GM21576 (cell line): ENCODE measurements around the gene TMEM129.
"Not testable (repeated sequence)": the region's sequence is repeated elsewhere in the genome, so short reads cannot be mapped to it uniquely, and the experiment has no call there.

Source experiments
- ATAC-seq: cut with Tn5 transposase; IDR thresholded peaks from one replicate; pipeline ENCODE4 v1.9.1; 2021; ENCODE audit warnings: mild to moderate bottlenecking, moderate library complexity; ENCODE audit not compliant: unreplicated experiment

Gene TMEM129

DNA sequence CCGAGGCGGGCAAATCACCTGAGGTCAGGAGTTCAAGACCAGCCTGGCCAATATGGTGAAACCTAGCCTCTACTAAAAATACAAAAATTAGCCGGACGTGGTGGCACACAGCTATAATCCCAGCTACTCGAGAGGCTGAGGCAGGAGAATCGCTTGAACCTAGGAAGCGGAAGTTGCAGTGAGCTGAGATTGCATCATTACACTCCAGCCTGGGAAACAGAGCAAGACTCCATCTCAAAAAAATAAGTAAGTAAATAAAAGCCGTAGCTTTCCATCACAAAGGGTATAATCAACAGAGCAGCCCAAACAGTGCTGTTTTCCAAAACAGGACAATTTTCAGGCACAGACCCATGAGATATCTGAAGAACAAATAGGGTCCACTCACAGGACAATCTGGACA lies 19.5 kb downstream of the TMEM129 start:
- not testable (repeated sequence) for ATAC-seq

DNA sequence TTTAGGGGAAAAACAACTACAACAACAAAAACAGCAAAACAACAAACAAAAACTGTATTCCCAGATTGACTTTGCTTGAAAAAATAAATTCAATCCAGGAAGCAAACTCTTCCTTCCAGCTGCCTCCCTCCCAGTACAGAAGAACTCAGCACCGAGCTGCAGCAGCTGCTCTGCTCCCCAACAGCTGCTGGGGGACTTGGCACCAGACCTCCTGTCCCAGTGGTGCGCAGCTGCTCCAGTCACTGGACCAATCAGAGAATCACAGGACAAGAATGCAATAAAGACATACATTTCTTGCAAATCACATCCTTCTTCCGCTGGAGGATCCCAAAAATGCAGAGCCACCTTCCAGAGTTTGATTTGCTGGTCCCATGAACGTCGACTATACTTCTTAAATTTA lies 25.2 kb downstream of the TMEM129 start:
- no peak for ATAC-seq

DNA sequence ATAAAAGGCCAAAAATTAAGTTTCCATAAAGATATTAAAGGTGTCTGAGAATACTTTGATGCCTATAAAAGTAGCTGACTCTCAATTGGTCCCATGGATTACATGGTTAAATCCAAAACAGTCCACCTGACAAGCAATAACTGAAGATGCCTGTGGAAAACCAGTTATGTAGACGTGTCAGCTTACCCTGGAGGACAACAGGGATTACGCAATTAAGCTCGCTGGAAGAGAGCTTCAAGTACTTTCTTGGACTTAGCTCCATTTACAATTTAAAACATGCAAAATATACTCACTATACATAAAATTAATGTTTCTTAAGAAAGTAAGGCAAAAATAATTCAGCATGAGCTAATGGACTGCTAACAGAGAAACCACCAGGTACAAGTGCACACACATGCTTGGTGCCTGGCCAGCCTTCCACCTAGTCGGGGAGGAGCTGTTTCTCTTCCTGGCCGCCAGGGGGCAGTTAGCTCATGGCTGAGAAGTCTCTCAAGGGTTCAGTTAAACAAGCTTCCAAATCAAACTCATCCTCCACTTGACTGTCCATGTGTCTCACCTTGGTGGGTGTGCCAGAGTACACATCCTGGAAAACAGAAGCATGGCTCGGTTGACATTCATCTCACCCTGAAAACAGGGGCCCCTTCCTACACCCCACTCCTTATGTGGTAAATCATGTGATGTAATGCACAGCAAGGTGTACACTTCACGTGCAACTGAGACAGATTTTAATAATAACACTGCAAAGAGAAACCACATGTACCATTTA lies 27.8 kb downstream of the TMEM129 start:
- no peak for ATAC-seq

DNA sequence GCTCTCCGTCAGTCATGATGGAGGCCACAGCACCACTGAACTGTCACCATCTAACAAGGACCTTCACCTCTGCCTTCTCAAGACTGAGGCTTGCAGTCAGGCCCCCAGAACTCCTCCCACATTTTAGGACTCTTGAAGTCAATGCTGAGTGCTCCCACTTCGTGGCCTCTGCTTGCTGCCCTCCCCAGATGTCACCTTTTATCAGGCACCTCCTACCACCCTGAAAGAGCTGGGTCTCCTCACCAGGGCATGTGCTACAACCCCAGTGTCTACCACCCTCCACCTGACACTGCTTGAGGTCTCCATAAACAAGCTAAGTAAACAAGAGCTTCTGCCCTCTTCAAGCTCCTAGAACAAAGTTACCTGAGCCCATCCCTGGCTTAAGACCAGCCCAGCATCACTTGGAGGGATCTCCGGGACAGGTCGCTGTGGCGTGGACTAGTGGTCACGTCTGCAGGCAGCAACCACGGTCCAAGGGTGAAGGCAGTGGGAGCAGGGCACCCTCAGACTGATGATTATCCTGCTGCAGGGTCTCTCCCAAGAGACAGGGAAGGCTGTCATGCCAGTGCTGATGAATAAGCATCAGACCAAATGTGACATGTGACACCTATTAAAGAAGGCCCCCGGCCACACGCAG lies 29.3 kb downstream of the TMEM129 start:
- no peak for ATAC-seq

DNA sequence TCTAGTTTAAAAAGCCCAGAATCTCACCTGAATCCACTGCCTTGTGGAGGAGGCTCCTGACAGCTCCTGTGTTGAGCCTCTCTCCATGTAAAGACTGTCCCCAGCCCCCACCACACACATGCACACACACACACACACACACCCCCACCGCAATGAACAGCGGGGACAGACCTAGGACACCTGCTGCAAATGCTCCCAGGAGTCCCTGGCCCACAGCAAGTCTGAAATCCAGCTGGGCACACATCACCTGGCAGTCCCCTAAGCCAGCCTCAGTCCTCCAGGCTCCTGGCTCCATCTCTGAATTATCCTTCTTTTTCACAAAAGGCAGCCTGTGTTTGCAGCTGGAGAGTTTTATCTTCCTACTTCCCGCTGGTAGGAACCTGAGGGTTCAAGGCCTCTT lies 30.4 kb downstream of the TMEM129 start:
- no peak for ATAC-seq

DNA sequence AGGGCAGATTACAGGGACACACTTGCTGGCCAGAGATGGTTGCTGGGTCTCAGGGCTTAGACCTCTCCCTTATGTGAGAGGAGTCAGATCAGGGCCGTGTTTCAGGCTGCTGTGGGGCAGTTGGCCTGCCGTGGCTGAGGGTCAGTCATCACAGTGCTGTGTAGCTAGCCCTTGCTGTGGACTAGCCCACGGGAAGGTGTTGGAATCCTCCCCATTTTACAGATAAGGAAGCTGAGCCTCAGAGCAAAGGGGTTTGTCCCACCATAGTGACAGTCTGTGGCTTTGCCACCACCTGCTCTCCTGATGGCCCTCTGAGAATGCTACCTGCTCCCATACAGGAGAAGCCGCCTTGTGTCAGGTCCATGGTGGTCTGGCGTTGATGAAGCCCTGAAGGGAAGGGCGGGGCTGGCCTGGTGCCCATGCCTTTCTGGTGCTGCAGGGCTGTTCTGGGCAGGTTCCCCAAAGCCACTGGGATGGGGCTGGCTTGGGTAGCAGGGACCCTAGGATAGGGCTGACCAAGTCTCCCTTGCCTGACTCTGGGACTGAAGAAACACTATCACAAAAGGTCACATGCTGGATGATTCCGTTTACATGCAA lies 34.6 kb downstream of the TMEM129 start:
- no peak for ATAC-seq

DNA sequence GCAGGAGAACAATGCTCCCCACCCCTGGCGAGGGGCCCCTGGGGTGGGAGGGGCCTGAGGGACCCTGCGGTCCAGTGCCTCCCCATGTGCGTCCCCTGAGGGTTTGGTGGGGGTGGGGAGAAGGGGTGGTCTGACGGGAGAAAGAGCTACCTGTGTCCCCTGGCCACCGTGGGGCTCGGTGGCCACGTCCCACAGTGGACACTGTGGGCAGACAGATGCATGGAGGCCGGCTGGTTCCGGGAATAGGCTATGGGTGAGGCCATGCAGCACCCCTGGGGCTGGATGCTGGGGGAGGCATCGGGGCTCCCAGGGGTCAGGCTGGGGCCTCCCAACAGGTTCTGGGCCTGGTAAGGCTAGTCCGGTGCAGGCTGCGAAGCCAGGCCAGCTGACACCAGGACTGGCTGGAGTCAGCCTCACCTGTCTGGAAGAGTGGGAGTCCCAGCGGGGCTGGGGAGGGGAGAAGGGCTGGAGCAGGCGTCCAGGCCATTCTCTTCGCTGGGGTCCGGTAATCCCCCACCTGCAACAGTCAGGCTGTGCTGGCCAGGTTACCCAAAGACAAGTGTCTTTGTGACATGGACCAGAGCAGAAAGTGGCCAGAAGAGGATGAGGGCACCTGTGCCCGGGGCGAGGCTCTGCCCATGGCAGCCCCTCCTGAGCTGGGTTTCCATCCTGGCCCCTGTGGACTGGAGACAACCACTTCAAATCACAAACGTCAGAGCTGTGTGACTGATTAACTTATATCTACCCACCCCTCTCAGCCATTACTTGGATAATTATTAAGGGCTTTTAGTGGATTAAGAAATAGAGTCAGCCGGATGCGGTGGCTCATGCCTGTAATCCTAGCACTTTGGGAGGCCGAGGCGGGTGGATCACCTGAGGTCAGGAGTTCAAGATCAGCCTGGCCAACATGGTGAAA lies 35.6 kb downstream of the TMEM129 start:
- ATAC-seq = no peak

DNA sequence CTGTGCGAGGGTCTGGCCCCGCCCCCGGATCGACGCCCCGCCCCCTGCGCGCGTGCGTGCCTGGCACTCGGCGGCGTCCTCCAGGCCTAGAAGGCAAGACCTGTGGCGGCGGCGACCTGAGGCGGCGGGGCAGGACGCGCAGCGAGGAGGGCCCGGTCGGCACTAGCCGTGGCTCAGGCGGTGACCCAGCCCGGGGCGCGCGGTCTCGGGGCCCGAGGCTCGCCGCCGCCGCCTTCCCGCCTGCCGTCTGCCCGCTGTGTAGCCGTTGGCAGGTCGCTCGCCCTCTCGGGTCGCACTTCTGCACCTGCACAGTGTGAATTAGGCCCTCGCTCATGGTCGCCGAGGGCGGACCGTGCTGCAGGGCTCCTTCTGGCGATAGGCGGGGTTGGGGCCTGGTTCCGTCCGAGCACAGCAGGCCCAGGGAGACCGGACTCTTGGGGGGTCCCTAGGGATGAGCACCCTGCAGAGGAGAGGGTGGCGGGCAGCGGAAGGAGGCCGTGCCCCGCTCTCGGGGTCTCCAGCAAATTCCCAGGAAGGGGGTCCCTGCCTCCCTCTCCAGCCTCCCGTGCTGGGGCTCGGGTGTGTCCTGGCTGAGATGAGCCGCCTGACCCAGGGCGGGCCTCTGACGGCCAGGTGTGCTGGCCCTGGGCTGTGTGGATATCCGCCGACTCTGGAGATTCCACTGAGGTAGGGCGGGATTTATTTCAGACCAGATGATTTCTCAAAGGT lies 36.5 kb downstream of the TMEM129 start:
- ATAC-seq = no peak

DNA sequence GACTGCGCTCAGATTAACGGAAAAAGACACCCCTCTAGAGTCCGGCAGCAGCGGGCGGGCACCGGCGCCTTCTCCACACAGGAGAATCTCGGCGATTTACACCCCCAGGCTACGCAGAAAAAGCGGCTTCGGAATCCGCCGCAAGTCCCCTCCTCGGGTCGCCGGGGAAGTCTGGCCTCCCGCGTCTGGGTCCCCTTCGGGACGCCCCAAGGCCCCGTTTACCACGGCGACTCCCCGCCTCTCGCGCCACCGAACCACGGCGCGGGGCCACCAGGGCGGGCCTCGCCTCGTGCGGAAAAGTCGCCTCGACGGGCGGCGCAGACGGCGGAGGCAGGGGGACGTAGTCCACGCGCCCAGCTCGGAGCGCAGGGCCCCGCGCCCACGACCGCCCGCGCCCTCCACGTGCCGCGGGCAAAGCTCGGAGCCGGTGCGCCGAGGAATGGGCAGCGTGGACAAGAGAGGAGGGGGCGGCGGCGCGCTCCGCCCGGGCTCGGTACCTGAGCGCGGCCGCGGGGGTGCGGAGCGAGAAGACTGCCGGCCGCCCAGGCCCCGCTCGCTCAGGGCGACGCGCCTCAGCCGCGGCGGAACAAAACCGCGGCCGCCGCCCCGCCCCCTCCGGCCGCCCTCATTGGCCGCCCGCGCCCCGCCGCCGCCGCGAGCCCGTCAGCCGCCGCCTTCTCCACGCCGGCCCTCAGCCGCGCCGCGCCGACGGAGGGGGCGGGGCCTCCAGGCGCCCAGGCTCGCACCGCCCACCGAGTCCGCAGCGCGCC lies 37.2 kb downstream of the TMEM129 start, which contains the start of gene FAM53A:
Gene FAM53A (minus strand): TSS at position 578 of the 770 bp plus-strand sequence. CDS start 15,572 bp downstream, outside the sequence.
- ATAC-seq = peak; percentile 84

DNA sequence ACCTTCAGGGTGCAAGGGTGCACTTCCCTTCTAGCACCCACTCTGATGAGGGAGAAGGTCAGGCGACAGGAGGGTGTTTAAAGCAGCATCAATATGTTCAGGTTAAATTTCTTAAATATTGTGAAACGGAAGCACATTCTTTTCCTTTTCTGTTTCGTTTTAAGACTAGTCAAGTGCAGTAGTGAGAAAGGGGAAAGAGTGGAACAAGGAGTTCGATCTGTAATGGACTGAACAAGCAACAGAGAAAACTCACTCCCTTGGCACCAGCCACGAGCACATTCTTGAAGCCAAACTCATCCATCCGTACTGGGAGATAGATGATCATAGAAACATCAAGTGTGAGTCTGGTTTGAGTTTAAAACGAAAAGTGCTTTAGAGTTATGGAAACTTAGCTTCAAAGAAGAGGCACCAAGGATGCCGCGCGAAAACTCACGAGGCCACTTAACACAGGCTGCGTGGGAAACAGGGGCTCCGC lies 37.8 kb downstream of the TMEM129 start:
- no peak for ATAC-seq

DNA sequence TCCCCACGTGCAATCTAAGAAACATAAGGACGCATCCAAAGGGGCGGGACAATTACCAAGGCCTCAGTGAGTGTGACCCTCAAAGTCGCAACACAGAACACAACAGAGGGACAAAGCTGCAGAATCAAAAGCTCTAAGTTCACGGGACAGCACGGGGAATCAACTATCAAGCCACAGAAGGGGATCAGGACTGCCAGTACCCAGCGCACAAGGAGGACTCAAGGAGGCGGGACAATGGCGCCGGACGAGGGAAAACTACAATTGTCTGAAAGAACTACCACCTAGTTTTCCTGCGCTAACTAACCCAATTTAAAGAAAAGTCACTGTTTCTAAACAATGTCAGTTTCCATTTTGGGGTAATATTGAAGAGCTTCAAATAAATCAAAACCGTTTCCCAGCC lies 38.3 kb downstream of the TMEM129 start:
- ATAC-seq = no peak

DNA sequence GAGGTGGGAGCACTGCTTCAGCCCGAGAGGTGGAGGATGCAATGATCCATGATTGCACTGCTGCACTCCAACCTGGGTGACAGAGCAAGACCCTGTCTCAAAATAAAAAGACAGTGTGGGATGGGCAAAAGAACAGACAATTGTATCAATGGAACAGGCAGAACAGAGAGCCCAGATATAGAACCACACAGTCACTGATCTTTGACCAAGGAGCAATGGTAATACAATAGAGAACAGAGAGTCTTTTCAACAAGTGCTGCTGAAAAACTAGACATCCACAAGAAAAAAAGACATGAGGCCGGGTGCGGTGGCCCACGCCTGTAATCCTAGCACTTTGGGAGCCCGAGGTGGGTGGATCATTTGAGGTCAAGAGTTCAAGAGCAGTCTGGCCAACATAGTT lies 42.9 kb downstream of the TMEM129 start:
- ATAC-seq = no peak

DNA sequence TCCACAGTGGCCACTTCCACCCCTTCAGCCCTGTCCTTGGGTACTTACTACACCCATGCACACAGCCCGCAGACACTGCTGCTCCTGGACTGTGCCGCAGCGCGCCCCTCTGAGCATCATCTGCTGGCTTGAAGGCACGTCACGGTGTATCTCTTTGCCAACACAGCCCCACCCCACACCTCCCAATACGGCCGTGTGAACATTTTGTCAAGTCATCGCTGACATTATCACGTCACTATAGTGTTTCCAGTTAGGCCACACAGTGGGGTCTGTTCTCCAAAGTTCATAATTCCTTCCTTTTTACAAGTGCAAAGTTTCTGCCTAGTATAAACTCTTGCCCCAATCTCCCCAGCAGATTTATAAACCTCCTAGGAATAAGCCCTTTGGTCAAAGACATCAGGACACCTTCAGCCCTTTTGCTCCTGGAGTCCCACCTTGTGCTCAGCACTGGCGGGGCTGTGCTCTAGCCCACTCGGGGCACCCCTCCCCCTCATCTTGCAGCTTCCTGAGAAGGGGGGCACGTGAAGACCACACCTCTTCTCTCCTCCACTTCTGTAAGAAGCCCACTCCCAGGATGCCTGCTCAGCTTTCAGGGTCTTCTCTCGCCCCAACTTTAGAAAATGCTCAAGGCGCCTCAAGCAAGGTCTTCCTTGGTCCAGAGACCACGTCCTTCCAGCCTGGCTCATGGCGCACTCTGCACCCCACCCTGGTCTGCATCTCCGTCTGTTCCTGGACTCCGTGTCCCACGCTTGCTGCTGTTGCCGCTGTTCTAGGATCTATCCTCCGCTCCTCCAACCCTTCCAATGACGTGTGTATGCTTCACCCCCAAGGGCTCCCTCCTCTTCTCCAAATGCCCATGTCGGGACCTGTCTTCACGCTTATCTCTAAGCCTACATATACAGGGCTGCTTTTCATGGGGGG lies 44.3 kb downstream of the TMEM129 start:
- no peak for ATAC-seq

DNA sequence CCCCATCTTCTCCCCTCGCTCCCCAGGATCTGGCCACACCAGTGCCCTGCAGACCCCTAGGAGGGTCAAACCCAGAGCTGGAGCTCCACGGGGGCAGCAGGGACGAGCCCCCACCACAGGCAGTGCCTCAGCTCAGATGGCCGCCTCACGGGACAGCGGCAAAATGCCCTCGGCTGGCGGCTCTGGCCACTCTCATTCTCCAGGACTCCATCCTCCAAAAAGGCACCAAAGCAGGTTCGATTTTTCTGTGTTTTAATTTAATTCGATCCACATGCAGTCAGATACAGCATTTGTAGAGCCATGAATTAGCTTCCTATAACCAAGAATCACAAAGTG lies 45.4 kb downstream of the TMEM129 start:
- ATAC-seq = no peak

DNA sequence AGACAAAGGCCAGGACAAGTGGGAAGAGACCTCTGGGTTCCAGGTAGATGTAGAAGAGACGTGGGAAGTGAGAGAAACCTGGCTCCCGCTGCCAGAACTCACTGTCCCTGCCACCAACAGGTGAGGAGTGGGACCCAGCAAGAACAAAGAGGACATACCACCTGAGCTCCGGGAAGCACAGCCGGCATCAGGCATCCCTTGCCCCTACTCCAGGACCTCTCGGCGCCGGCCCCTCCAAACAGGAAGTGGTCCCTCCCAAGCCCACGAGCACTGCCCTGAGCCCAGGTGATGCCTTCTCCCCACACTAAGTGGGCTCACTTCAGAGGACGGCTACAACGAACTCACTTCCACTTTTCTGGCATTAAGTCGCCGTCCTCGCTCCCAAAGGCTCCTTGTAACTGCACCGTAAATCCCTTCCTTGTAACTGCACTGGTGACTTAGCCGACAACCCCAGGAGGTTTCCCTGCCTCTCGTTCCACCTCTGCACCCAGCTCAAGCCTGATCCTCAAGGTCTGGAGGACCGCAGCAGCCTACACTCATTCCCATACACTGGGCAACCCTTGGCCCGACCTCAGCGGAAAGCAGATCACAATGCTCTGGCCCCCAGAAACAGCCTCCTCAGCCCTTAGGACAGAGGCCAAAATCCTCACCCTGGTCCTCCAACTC lies 45.9 kb downstream of the TMEM129 start:
- no peak for ATAC-seq

DNA sequence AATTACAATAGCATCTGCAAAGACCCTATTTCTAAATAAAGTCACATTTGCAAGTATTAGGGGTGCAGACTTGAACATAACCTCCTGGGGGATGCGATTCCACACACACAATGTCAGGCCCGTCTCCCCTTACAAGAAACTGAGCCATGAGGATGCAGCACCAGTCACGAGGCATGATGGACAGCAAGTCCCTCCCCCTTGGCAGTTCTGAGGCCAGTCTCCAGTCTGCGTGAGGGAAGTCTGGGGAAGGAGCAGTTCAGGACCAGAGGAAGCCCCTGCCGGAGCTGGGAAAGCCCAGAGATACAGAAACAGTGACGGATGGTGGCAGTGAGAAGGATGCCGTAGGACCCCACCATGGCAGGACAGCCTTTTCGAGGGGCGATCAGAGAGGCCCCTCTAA lies 46.4 kb downstream of the TMEM129 start:
- no peak for ATAC-seq

DNA sequence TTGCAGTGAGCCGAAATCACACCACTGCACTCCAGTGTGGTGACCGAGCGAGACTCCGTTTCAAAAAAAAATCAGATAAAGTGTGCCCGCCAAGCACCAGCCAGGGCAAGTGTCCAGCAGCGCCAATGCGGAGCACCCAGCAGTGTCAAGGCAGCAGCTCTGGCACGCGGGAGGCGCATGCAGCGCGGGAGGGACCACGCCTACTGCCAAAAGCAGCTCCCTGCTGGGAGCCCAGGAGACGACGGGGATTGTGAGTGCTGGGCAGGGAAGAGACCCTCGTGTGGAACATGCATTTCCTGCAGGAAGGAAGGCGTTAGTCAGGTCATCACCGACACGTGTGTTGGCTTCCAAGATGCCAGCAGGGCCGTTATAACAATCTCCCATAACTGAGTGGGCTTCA lies 47.5 kb downstream of the TMEM129 start:
- ATAC-seq = no peak

DNA sequence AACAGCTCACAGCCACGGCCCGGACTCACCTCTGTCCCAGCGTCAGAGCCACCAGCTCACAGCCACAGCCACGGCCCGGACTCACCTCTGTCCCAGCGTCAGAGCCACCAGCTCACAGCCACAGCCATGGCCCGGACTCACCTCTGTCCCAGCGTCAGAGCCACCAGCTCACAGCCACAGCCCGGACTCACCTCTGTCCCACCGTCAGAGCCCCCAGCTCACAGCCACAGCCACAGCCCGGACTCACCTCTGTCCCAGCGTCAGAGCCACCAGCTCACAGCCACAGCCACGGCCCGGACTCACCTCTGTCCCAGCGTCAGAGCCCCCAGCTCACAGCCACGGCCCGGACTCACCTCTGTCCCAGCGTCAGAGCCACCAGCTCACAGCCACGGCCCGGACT lies 50.1 kb downstream of the TMEM129 start:
- ATAC-seq = not testable (repeated sequence)
